IPS-18c (cell line): ENCODE results near the gene LSM6.
A peak's percentile ranks its signal among the peaks of the same experiment; 100 is the strongest.

Experiments used
- H3K4me3 ChIP-seq: 2 replicates; pipeline ENCODE4 v1.7.0; 2013; ENCODE audit warnings: low read depth, mild to moderate bottlenecking, low read length, moderate library complexity; ENCODE audit not compliant: insufficient read depth
- H3K9me3 ChIP-seq: one replicate; pipeline ENCODE4 v1.6.1; 2013; ENCODE audit warnings: mild to moderate bottlenecking, low read length, moderate library complexity; ENCODE audit not compliant: control insufficient read depth, insufficient read depth

Gene LSM6

DNA sequence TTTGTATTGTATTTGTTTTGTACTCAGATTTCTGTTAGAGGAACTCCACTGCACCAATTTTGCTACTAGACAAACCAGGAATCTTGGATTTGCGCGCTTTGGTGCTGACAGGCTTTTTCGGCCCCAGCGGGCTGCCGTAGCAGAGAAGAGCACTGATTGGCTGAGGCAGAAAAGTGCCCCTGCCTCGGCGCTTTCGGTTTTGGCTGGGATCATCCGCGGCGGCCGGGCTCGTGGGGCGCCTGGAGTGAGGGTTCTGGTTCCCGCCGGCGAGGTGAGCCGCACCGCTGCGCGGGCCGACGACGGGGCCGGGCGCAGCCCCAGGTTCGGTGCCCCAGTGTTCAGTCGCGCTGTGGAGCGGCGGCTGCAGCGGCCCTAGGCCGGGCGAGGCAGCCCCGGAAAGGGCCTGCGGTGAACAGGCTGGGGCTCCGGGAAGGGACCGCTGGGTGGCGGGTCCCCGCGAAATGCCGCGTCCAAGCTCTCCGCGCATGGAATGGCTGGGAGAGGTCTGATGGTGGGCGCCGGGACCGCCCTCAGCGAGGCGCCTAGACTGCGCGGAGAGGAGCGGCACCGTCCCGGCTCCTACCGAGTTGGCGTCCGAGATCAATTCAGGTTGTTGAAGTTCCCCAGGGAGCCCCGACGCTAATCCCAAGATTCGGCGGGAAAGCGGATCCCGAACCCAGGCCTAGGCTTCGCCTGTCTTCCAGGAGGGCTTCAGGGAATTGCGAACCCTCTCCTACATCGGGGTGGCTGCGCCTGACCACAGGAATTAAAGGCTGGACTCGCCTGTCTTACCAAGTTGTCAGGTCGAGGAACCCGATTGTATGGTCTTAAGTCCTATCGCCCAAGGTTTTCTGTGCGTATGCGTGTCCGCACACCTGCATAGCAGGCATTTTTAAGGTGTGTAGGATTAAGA, at the start of gene LSM6:
Gene LSM6, plus strand, starts transcription at position 178 of the 913 bp plus-strand sequence. CDS start 7,204 bp downstream, outside the sequence.
- H3K9me3 ChIP-seq = no peaks in the 10 kb centered on the region
- H3K4me3 ChIP-seq = peak within 1 kb of the TSS; percentile 79

DNA sequence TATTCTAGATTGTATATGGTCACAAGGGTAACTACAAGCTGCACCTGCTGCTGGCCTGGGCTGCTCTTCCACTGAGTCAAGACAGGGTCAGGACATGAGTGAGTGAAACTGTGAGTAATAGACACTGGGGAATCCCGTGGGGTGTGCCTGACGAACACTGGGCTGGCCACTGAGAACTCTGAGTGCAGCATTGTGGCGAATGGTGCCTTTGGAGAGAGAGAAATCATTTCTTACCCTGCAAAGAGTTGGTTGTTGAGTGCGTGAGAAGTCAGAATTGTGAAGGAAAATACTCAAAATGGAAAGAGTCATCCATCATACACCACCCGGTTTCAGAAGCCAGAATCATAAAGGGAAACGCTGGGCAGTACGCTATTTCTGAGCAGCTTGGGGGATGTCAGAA, 43.1 kb upstream of the LSM6 start:
- Histone ChIP-seq H3K9me3 (no peaks in the 10 kb centered on the region), H3K4me3 (no peak overlapping the region)

DNA sequence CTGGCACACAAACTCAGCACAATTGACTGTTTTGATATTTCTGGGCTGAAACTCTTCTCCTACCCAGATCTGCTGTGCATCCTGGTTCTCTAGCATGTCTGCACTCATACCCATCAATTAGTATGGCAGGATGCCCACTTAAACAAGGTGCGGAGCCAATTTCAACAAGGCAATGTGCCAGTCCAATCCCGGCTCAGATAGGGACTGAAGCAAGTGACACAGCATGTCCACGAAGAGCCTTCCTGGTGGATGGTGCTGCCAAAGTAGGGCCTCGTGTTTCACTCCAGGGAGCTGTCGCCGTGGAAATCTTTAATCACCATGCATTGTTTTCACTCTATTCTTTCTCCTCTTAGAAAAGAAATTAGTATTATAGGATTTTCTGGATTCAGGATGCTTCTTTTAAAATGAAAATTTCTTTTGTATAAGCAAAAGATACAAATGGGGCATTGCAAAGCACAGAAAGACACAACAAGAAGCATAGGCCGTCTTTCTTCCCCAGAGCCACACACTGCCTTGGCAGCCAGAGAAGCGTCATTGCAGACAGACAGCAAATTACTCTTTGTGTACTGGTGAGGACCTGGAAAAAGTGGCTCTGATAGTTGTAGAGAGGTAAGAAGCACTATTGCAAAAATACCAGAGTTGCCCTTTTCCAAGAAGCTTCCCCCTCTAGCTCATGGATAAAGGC, 40.6 kb upstream of the LSM6 start:
- no peaks in the 10 kb centered on the region for H3K9me3 ChIP-seq
- H3K4me3 ChIP-seq = no peak overlapping the region

DNA sequence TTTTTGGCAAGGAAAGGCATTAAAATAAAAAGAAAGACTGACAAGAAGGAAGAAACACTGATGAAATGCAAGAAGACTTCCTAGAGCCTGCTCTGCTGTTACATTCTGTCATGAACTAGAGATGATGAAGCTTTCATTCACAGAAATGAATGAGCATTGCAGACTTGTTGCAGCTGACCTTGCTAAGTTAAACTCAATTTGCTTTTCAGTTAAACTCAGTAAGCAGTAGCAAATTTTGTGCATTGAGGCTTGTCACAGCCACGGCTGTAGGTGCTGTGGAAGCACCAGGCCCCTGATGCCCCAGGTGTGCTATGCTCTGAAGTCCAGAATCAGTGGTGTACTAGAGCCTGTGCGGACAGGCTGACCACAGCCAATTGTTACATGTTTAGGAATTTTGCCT, 39.6 kb upstream of the LSM6 start:
- Histone ChIP-seq H3K9me3 (no peaks in the 10 kb centered on the region), H3K4me3 (no peak overlapping the region)

DNA sequence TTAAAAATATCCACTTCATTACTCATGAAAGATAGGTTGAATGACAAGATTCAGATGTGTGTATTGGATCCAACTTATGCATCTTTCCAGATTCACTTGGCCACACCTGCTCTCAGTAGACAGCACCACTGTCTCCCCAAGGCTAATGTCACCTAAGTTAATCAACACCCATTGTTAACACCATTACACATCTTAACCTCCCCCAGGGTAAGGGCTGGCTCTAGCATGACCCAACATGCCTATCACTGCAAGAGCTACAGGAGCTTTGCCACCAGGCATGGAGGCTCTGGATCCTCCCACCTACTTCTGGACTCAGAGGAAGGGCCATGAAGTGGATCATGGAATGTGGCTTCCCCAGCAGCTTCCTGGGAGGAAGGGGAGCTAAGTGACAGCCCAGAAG, 32.8 kb upstream of the LSM6 start:
- no peak overlapping the region for H3K4me3 ChIP-seq
- no peaks in the 10 kb centered on the region for H3K9me3 ChIP-seq

DNA sequence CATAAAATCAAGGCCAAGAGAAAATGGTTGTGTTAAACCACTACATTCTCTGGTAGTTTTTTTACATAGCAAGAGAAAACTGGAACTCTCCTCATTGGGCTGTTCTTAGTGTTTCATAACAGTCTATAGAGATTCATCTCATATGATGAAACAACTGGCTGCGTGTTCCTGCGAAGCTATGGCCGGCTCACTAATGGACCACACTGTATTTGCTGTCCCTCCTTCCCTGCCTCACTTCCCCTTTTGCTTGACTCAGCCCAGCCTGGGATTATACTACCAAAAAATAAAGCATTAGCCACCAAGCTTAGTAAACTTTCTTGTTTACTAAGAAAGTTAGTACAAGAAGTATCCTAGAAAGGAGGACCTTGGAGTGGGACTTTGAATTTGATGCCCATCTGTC, 31.6 kb upstream of the LSM6 start:
- H3K9me3 ChIP-seq = no peaks in the 10 kb centered on the region
- no peak overlapping the region for H3K4me3 ChIP-seq

DNA sequence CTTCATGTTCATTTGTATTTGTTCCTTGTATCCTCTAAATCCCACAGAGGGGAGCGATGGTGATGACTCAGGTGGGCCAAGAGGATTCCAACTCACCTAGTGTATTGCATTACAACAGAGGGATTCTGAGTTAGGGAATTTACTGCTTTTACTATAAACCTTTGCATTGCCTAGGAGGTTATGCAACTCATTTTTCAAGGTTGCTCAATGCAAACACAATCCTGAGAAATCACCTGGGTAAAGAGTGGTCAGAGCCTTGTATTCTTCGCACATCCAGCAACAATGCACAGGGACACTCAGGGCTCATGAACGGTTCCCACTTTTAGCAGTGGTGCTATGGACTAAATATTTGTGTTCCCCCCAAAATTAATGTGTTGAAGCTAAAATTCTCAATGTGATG, 28.6 kb upstream of the LSM6 start:
- H3K9me3 ChIP-seq = no peaks in the 10 kb centered on the region
- no peak overlapping the region for H3K4me3 ChIP-seq

DNA sequence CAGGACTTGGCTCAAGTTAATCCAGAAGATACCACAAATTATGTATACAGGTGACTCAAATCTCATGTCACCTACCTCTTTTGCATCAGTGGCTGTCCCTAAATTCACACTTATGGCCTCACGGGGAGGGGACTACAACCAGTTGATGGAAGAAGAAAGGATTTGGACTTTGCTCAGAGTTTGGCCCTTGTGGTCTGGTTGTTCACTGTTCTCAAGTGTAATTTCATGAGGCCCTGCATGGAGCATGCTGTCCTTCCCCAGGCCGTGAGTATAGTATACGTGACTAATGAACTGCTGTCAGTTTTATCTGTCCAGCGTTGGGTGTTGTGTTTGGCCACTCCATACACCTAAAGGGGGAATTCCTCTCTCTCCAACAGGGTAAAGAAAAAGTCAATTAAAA, 27.5 kb upstream of the LSM6 start:
- Histone ChIP-seq H3K9me3 (no peaks in the 10 kb centered on the region), H3K4me3 (no peak overlapping the region)

DNA sequence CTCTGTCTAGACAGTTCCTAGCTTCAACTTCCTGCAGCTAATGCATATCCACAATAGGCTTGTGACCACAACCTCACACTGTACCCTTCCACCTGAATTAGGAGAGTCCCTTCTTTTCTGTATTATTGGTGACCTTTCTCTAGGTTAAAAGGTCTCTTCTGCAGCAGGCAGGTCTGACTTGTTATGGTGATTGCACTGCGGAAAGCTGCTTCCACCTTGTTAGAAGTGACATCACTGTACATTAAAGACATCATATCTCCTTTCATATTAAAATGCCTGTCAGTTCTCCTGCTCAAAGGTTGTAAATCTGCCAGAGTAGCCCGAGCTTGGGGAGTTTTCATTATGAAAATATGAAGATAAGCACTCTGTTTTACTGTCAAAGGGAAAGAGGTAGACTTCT, 21.5 kb upstream of the LSM6 start:
- Histone ChIP-seq H3K9me3 (no peaks in the 10 kb centered on the region), H3K4me3 (no peak overlapping the region)

DNA sequence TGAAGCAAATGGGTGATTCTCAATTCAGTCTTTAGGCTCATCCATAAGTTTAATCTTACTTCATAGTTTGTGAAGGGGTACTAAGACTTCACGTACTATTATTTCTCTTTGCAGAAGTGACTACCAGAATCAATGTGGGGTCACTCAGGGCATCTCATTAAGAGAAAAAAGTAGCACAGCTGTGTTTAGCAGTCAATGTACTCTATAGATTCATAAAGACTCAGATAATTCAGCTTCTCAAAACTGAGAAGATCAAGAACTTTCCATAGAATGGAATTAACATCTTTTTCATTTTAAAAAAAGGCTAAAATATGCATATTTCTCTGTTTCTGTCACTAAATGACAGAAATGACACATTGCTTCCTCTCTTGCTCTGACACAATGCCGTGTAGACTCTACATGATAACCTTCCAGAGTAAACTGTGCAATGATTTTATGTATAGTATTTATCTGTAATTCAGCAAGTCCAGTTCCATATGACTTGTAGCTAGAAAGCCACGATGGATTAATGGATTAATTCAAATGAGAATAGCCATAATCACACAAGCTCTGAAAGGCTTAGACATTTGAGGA, 20.3 kb upstream of the LSM6 start:
- Histone ChIP-seq H3K4me3 (no peak overlapping the region), H3K9me3 (no peaks in the 10 kb centered on the region)

DNA sequence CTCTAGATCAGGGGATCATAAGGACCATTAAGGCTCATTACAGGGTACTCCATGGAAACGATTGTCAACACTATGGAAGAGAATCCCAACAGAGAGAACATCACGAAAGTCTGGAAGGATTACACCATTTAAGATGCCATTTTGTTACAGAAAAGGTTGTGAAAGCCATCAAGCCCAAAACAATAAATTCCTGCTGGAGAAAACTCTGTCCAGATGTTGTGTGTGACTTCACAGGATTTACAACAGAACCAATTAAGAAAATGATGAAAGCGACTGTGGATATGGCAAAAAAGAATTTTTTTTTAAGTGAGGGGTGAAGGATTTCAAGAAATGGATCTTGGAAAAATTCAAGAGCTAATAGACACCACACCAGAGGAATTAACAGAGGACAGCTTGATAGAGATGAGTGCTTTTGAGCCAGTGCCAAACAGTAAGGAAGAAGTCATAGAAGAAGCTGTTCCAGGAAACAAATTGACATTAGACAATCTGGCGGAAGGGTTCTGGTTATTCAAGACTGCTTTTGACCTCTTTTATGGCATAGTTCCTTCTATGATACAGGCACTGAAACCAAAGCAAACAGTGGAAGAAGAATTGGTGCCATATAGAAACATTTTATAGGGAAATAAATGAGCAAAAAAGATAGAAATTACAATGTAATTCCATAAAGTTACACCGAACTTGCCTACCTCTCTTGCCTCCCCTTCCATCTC, 17.3 kb upstream of the LSM6 start:
- no peaks in the 10 kb centered on the region for H3K9me3 ChIP-seq
- no peak overlapping the region for H3K4me3 ChIP-seq

DNA sequence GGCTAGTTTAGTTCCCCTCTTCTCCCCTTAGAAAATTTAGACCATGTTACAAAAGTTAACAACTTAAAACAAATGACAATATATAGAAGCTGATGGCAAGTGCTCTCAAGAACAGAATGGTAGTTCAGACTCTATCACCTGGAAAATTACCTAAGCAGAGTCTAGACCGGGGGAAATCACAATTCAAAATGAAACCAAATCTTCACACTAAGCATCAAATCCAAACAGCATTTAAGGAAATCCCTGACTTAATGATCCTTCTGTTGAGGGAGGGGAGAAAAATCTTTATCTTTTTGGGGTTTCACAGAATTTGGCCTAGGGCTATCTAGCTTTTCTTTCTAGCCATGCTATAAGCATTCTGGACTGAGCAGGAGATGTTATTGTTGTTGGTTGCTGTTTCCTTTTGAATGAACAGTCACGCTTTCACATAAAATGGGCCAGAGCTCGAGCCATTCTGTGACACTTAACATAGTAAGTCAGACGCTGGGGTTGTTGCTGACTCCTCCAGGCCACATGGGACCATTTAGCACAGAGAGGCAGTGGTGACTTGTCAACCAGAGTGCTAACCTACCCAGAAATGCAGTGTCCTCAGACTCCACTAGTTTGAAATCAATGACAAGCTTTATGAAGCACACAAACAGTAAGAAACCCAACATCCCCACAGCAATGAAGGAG, 16.0 kb upstream of the LSM6 start:
- no peak overlapping the region for H3K4me3 ChIP-seq
- no peaks in the 10 kb centered on the region for H3K9me3 ChIP-seq

DNA sequence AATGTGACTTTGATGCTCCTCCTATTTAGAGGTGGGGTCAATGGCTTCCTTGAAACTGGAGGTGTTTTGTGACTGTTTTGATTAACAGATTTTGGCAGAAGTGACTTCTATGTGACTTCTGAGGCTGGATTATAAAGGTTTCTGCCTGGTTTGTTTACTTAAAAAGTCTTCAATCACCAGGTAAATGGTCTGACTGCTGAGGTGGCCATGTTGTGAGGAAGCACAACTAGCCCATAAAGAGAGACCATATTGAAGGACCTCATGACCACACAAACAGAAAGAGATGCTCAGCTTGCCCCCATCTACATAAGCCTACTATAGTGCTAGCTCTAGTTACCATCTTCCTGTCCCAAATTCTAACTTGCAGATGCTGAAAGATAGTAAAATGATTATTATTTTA, 14.3 kb upstream of the LSM6 start:
- Histone ChIP-seq H3K4me3 (no peak overlapping the region), H3K9me3 (no peaks in the 10 kb centered on the region)

DNA sequence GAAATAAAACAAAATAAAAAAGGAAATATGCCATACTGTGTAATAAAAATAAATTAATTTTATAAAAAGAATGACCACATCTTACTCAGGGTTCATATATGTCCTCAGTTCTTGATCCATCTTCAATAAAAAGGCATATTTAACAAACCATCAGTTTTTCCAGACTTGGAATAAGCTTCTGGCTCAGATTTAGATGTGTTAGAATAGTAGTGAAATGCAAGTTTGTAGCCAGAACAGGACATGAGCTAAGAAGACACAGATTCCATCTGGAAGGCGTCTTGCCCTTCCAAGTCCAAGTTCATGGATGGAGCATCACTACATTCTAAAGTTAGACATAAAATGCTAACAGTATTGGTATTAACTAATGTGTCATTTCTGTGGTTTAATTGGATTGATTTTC, 10.3 kb upstream of the LSM6 start:
- Histone ChIP-seq H3K9me3 (no peaks in the 10 kb centered on the region), H3K4me3 (no peak overlapping the region)

DNA sequence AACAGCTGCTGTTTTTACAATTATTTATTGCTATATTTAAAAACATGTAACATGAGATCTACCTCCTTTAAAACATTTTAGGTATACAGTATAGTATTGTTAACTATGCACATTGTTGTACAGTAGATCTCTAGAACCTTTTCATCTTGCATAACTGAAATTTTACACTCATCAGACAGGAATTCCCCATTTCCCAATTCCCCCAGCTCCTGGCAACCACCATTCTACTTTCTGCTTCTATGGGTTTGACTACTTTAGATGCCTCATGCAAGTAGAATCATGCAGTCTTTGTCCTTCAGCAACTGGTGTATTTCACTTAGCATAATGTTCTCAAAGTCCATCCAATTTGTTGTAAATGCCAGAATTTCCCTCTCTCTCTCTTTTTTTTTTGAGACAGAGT, 9.7 kb upstream of the LSM6 start:
- no peak overlapping the region for H3K4me3 ChIP-seq
- no peaks in the 10 kb centered on the region for H3K9me3 ChIP-seq

DNA sequence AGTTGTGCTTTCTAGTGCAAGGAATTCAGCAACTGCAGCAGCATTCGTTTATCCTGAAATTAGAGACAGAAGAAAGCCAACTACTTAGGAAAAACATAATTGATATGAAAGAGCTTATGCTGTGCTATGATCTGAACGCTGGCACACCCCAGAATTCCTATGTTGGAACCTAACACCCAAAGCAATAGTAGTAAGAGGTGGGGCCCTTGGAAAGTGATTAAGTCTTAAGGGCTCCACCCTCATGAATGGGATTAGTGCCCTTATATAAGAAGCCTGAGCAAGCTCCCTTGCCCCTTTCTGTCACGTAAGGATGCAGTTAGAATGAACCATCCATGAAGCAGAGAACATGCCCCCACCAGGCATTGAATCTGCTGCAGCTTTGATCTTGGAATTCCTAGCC, 5.4 kb upstream of the LSM6 start:
- Histone ChIP-seq H3K9me3 (no peaks in the 10 kb centered on the region), H3K4me3 (no peak overlapping the region)

DNA sequence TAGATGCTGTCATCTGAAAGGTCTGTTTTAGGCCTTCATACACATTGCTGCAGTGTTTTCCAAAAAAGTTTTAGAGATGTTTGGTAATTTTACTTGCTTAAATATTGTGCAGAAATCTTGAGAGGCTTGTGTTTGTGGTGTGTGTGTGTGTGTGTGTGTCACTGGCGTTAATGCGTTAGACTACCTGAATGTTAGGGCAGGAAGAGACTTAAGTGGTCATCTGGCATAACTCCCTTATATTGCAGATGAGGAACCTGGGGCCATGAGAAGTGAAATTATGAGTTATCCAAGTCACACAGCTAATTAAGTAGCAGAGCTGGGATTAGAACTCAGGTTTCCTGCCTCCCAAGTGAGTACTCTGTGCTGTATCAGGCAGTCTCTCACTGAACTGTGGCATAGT, 1.4 kb downstream of the LSM6 start:
- H3K4me3 ChIP-seq = no peak overlapping the region
- no peaks in the 10 kb centered on the region for H3K9me3 ChIP-seq
